ENCODE measurements around the gene DHRS7. TPM values are rescaled to one million over a fixed set of nuclear protein-coding genes. Genes with fewer than 3 reads are reported as not detected.

DHRS7 gene
- total and polyA plus RNA-seq, 12 donors, result 24.5 to 73.9 (median 33.1) TPM

DNA sequence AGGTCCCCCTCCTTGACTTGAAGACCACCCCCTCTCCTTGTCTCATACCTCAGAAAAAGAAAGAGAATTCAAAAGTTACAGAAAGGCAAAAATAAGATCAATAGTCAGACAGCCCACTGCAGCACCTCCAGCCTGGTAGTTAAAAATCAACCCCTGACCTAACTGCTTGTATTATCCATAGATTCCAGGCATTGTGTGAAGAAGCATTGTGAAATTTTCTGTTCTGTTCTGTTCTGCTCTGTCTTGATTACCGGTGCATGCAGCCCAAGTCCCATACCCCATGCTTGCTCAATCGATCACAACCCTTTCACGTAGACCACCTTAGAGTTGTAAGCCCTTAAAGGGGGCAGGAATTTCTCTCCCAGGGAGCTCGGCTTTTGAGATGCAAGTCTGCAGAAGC lies 5.8 kb upstream of the DHRS7 start:
- ATAC-seq (no peak), DNase-seq (no peak)
- peaks cover 0 to 7% (median 7%) of the 10 kb centered on the region in 9 donors for H3K4me1 ChIP-seq
- 88 to 93% methylated on average over 4 of the region's 4 CpGs for WGBS, 2 donors
- H3K27me3 ChIP-seq, result no peaks in the 10 kb centered on the region
- H3K36me3 ChIP-seq, result no peaks in the 10 kb centered on the region
- H3K4me3 ChIP-seq, result no peak overlapping the region
- no peaks in the 10 kb centered on the region for H3K9me3 ChIP-seq
- H3K27ac ChIP-seq, result no peak overlapping the region
- TF ChIP-seq, protein P1, sequence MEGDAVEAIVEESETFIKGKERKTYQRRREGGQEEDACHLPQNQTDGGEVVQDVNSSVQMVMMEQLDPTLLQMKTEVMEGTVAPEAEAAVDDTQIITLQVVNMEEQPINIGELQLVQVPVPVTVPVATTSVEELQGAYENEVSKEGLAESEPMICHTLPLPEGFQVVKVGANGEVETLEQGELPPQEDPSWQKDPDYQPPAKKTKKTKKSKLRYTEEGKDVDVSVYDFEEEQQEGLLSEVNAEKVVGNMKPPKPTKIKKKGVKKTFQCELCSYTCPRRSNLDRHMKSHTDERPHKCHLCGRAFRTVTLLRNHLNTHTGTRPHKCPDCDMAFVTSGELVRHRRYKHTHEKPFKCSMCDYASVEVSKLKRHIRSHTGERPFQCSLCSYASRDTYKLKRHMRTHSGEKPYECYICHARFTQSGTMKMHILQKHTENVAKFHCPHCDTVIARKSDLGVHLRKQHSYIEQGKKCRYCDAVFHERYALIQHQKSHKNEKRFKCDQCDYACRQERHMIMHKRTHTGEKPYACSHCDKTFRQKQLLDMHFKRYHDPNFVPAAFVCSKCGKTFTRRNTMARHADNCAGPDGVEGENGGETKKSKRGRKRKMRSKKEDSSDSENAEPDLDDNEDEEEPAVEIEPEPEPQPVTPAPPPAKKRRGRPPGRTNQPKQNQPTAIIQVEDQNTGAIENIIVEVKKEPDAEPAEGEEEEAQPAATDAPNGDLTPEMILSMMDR (IDR thresholded peaks at IDR 0.05), result no peak
- intact Hi-C loops (cut with DNase I), result no loop called here

GRCh38 chr14:60169722-60170121 lies 4.5 kb upstream of the DHRS7 start:
- no peak for ATAC-seq
- intact Hi-C loops (cut with DNase I), result loop anchor here in 7 of 10 donors (5.0 to 10.0 kb wide), 6 partner anchors 75 to 202 kb away; partner anchors contain the start of genes PCNX4 (in 3 of the 7) and PPM1A (in 1 of the 7)
- H3K9me3 ChIP-seq, result no peaks in the 10 kb centered on the region
- H3K27ac ChIP-seq, result no peak overlapping the region
- WGBS, 2 donors, result 89 to 90% methylated on average over 3 of the region's 3 CpGs
- H3K4me3 ChIP-seq, result no peak overlapping the region
- peaks cover 0 to 13% (median 11%) of the 10 kb centered on the region in 9 donors for H3K4me1 ChIP-seq
- TF ChIP-seq, protein P1 (IDR thresholded peaks at IDR 0.05), result no peak
- no peaks in the 10 kb centered on the region for H3K36me3 ChIP-seq
- no peak for DNase-seq
- H3K27me3 ChIP-seq, result no peaks in the 10 kb centered on the region

DNA sequence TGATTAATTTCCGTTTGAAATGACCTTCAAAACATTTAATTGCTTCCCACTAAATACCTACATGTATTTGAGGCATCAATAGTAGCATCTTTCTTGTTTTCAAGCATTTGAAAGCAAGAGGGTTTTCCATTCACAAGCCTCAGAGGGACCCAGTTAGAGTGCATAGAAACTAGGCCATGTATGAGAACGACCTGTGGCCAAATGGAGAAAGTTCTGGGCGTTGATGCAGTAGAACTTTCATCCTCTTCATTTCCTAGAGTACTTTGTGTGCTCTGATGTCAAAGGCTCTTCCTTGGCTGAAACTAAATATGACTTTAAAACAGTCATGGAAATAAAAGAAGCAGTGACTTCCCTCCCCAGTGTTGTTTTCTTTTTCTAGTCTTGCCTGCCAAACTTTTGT lies 944 bp upstream of the DHRS7 start:
- 47 to 61% methylated on average over 3 of the region's 3 CpGs for WGBS, 2 donors
- peak in 2 of 8 donors; percentile 28 to 30 for ATAC-seq
- H3K27ac ChIP-seq, result peak overlapping the region; percentile 79 to 96 (median 90)

GRCh38 chr14:60165547-60165876 lies 314 bp upstream of the DHRS7 start:
- peak in 1 of 8 donors; percentile 2 for ATAC-seq
- peaks cover 0 to 6% (median 0%) of the 10 kb centered on the region in 9 donors for H3K36me3 ChIP-seq
- H3K4me3 ChIP-seq, result peak overlapping the region; percentile 72 to 96 (median 82)
- no peak for DNase-seq
- H3K27me3 ChIP-seq, result no peaks in the 10 kb centered on the region
- H3K9me3 ChIP-seq, result no peaks in the 10 kb centered on the region
- intact Hi-C loops (cut with DNase I), result loop anchor here in 7 of 10 donors (1.0 to 10.0 kb wide), 8 partner anchors 71 to 198 kb away; partner anchors contain the start of genes PCNX4 (in 6 of the 7) and PPM1A (in 1 of the 7)
- WGBS, 2 donors, result 3 to 7% methylated on average over 4 of the region's 4 CpGs
- H3K4me1 ChIP-seq, result peaks cover 0 to 49% (median 14%) of the 10 kb centered on the region in 9 donors
- TF ChIP-seq, protein P1 (IDR thresholded peaks at IDR 0.05), result peak in 3 of 9 donors; percentile 37 to 63 (median 59)
- peak overlapping the region; percentile 79 to 96 (median 90) for H3K27ac ChIP-seq

More for the DNA sequence above, 944 bp upstream of the DHRS7 start:
- Histone ChIP-seq H3K27me3 (no peaks in the 10 kb centered on the region), H3K9me3 (no peaks in the 10 kb centered on the region), H3K36me3 (peaks cover 0 to 6% (median 0%) of the 10 kb centered on the region in 9 donors), H3K4me3 (peak overlapping the region in 3 of 10 donors; percentile 72 to 95 (median 94)), H3K4me1 (peaks cover 0 to 43% (median 14%) of the 10 kb centered on the region in 9 donors)
- TF ChIP-seq, protein P1 (IDR thresholded peaks at IDR 0.05), result no peak
- intact Hi-C loops (cut with DNase I), result loop anchor here in 7 of 10 donors (1.0 to 10.0 kb wide), 8 partner anchors 71 to 199 kb away; partner anchors contain the start of genes PCNX4 (in 4 of the 7) and PPM1A (in 2 of the 7)
- no peak for DNase-seq

Data from heart right ventricle (tissue), 16 donors.